Activated CD4-positive, CD25-positive, alpha-beta regulatory T cell (primary cell): ENCODE measurements around the gene LRRN1.
"Not testable (repeated sequence)": the region's sequence is repeated elsewhere in the genome, so short reads cannot be mapped to it uniquely, and the experiment has no call there.

Experiments used
- DNase-seq, 4 experiments: peaks; one replicate each; lab custom pipeline; 2025; lab: John Stamatoyannopoulos, UW

Gene LRRN1

GRCh38 chr3:3813013-3813412 is 13.8 kb downstream of the LRRN1 start:
- no peak for DNase-seq

- no peak for DNase-seq
These were observed 16.0 kb downstream of the LRRN1 start for GRCh38 chr3:3815206-3815605.

DNA sequence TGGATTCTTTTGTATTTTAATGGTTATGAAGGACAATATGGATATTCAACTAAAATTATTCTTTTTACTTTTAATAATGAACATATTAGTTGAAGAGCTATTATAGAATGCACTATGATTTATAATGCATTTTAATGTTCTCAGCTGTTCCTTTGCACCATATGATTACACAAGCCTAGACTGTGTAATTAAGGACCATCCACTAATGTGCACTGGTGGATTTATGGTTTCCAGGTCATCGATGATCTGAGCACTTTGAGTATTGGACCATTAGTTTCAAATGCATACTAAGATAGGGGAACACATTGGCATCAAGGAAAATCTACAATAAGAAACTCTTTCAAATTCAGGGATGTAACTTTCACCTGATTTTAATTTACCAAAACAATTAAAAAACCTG is 16.8 kb downstream of the LRRN1 start:
- no peak for DNase-seq

DNA sequence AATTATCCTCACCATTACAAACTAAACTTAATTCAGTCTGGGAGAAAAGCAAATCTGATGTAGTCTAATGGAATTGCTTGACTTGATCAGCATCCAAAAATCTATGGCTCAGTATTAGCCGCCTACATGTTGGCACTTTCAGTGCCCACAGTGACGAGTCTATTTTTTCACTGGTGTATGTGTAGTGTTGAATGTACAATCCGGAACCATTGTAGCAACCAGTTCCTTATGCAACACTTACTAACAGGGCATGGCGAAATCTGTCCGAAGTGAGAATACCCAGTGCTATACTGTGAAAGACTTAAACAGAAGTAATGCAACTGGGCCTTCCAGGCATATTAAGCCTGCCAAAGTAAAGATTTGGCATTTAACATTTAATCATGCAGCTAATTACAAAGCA is 18.6 kb downstream of the LRRN1 start:
- no peak for DNase-seq

DNA sequence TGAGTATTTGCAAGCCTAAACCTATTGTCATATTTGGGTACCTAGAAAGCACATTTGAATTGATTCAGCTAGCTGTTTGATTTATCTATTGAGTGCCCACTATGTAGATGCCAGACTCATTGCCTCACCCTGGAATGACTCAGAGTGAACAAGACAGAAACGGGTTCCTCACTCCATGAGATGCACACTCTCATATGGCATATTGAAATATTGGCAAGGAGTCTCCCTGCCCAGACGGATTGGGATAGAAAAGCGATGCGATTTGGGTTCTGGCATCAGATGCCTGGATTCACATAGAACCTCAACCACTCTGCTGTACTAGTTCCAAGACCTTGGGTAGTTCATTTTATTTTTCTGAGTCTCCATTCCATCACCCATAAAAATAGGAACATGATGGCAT is 22.5 kb downstream of the LRRN1 start:
- DNase-seq, result no peak

DNA sequence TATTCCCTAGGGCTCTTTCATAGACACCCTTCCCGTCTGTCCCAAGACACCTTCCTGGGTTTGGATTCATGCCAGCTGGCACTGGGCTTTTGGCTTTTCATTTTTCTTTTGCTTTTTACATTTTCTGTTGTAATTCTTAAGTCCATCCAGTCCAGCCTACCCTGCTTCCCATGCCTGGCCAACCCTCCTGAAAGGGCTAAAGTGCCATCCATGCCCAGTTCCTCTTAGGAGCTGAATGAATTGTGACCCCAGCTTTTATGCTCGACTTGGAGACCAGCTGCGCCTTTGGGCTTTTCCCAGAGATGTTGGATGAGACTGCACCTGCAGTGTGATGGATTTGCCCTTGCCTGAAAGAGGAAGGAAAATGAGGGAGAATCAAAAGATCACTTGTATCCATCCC is 25.8 kb downstream of the LRRN1 start:
- no peak for DNase-seq

- DNase-seq, result no peak
These were observed 27.3 kb downstream of the LRRN1 start for GRCh38 chr3:3826521-3826920.

DNA sequence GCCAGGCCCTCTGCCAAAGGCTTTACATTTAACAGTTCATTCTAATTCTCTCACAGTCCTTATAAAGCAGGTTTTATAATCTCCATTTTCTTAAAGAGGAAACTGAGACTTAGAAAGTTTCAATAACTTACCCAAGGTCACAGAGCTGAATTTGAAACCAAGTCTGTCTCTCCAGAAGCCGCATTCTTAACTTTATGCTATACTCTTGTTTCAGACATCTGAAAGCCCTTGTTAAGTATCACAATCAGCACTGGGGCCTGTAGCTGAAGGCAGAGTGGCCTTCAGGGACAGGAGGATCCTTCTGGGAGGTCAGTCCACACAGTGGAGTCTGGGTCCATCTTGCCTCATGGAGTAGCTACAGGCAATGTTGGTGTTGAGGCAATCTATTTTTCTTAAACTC is 27.9 kb downstream of the LRRN1 start:
- DNase-seq, result no peak

GRCh38 chr3:3828417-3828816 is 29.2 kb downstream of the LRRN1 start:
- DNase-seq, result not testable (repeated sequence)

GRCh38 chr3:3836845-3837244 is 37.6 kb downstream of the LRRN1 start:
- no peak for DNase-seq

DNA sequence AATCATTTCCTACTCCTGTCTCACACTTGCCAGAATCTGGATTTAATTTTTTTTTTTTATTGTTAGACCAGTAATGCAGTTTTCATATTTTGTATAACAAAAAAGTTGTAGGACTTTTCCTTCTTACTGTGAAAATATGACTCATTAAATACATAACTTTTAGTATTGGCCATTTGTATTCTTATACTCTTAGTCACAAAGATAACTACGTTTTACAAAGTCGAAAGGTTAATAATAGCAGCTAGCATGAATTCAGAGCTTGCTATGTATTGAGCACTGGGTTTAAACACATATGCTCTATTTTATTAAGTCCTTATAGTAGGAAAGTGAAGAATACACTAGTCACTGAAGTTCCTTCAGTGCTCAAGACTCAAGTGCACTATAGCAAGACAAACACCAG is 43.1 kb downstream of the LRRN1 start:
- no peak for DNase-seq

DNA sequence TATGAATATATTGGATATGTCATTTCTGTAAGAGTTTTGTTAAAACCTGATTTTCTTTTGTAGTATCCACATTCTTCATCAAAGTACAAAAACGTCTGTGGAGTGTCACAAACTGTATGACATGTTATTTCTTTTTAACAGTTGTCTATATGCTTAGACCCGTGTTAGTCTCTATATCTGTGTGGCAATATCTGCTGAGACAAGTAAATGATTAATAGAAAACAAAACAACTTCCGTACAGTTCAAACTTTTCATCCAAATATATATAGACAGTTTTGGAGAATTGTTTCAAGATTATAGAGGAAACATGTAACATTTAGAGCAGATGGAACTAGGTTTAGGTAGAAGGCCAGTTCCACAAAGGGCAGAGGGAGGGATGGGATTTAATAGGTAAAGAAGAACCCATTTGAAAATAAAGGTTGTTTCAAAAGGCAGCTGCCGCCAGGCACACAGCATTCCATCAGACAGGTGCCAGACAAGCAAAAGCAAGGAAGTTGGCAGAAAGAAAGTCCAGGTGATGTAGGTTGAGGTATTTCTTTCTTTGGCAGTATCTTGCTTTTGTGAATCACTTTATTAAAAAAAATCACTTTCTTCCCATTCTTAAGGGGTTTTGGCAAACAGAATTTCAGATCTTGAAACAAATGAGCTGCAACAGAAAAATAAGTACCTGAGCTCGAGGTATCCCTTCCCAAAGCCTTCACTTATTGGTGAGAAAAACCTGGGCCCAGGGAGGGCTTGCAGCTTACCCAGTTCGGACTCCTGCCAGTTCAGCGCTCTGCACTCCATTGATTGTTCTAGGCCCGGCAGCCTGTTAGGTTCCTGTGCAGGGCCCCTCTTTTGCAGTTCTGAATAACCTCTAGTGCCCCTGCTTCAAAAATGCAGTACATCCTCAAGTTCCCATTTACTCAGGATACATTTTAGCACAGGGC is 49.0 kb downstream of the LRRN1 start:
- no peak for DNase-seq

DNA sequence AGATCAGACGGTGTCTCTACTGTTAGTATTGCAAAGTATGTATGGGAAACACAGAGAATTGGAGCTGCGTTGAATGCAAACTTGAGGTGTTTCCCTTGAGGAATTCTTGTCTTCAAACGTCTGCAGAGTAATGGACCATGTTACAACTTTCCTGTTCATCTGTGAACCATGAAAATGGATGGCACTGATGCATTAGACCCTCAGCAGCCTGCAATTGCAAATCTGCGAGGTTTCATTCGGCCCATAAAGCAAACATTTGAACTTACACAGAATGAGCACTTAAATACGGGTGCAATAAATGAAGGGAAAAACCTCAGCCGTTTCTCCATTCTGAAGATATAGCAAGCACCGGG is 49.7 kb downstream of the LRRN1 start:
- no peak for DNase-seq

- DNase-seq, result no peak
These were observed 52.5 kb downstream of the LRRN1 start for GRCh38 chr3:3851621-3852323.

GRCh38 chr3:3853544-3853943 is 54.3 kb downstream of the LRRN1 start:
- no peak for DNase-seq

DNA sequence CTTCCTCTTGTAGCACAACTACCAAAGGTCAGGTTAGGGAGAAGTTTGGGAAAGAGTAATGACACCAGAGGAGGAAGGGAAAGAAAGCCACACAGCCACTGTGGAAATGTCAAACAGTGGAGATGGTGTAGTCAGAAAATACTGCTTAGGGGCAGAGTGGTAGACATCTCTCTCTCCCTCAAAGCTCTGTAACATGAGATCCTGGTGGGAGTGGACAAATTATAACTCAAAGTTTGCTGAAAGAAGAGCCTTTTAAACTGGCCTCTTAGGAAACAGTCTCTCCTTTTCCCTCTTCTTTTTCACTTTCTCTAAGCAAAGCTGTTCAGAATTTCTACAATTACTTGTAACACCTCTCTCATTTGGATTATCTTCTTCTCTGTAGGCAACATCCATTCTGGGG is 55.8 kb downstream of the LRRN1 start:
- no peak for DNase-seq

- no peak for DNase-seq
These were observed 61.0 kb downstream of the LRRN1 start for GRCh38 chr3:3860235-3860634.

DNA sequence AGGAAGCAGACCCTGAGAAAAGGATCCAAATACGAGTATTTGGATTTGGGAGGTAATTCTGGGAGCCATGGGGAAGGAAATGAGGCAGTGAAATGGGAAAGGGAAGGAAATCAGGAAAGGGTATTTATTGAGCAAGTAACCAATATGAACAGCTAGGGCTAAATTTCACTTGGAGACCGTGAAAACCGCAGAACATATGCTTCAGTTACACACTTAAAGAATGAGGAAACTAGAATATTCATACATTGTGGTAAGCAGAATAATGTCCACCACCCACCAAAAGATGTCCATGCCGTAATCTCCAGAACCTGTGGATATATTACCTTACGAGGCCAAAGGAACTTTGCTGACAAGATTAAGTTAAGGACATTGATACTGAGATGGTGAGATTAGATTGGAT is 63.3 kb downstream of the LRRN1 start:
- DNase-seq, result no peak

- DNase-seq, result no peak
These were observed 76.3 kb downstream of the LRRN1 start for GRCh38 chr3:3875491-3875890.

- DNase-seq, result no peak
These were observed 81.8 kb downstream of the LRRN1 start for GRCh38 chr3:3881050-3881449.

DNA sequence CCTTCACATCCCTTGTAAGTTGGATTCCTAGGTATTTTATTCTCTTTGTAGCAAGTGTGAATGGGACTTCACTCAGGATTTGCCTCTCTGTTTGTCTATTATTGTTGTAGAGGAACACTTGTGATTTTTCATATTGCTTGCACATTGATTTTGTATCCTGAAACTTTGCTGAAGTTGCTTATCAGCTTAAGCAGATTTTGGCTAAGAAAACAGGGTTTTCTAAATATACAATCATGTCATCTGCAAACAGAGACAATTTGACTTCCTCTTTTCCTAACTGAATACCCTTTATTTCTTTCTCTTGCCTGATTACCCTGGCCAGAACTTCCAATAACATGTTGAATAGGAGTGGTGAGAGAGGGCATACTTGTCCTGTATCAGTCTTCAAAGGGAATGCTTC is 88.1 kb downstream of the LRRN1 start:
- DNase-seq, result not testable (repeated sequence)

GRCh38 chr3:3893590-3893989 is 94.4 kb downstream of the LRRN1 start:
- DNase-seq, result no peak
